ENCODE results near the gene CINP. TPM values are rescaled to one million over a fixed set of nuclear protein-coding genes. Genes with fewer than 3 reads are reported as not detected.
A peak's percentile ranks its signal among the peaks of the same experiment; 100 is the strongest.

CINP gene
- total and polyA plus RNA-seq, 2 of the 13 experiments (the other 11 are each of a cell fraction or from before 2014, with no cell fraction given): 32.8 to 42.8 TPM

DNA sequence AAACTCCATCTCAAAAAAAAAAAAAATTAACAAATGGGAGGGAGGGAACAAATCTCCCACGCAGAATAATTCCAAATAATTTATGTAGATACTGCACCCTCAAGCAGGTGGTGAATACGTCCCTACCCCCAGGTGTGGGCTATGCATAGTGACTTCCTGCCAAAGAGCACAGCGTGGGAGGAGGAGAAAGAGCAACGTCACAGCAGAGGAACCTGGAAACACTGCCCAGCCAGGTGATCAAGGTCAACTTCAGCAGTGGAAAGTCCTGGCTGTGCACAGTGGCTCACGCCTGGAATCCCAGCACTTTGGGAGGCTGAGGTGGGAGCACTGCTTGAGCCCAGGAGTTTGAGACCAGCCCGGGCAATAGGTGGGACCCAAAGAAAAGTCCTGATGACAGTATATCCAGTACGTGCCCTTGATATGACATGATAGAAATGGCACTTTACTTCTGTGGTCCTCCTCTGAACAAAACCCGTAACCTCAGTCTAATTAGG lies 9.5 kb downstream of the CINP start:
- Histone ChIP-seq H3K4me1 (ENCODE audit: insufficient read depth, low read length) (no peaks in the 10 kb centered on the region), H3K36me3 (replicated peaks in 1 of 2; ENCODE audit: control insufficient read depth in 1 of 2, insufficient read depth in 2 of 2, low read length in 2 of 2) (peaks cover 14 to 56% of the 10 kb centered on the region in 2 experiments; a peak in 4 of 5 replicates), H3K4me3 (replicated peaks in 1 of 3; ENCODE audit: insufficient read depth in 1 of 3, low read depth in 2 of 3, low read length in 3 of 3) (no peak overlapping the region), H3K9ac (ENCODE audit: insufficient read depth, low read depth, low read length) (no peak overlapping the region), H4K20me1 (ENCODE audit: insufficient read depth, low read length) (no peaks in the 10 kb centered on the region), H3K27me3 (ENCODE audit: control insufficient read depth in 1 of 2, insufficient read depth in 2 of 2, low read length in 2 of 2) (no peaks in the 10 kb centered on the region), H2AFZ (ENCODE audit: low read length) (no peak overlapping the region), H3K79me2 (ENCODE audit: insufficient read depth, low read length) (no peaks in the 10 kb centered on the region), H3K27ac (ENCODE audit: extremely low read length, insufficient read depth, low read length) (no peak overlapping the region), H3K9me3 (ENCODE audit: low read length) (no peaks in the 10 kb centered on the region), H3K4me2 (ENCODE audit: low read depth, low read length) (no peak overlapping the region)
- BruUV-seq (replicated peaks): no TSS peak
- ChIA-PET CTCF (ENCODE audit: low intra/inter-chr PET ratio, low total read pairs) (no interaction called here), POLR2A (interaction anchor here (1.3 kb wide), 1 partner anchor 9 kb away, joined by 3 read pairs; the partner anchor contains the start of genes CINP and TECPR2)
- TF ChIP-seq ZNF550 (CRISPR knock-in tag; IDR thresholded peaks at IDR 0.05; ENCODE audit: borderline replicate concordance) (no peak), HNRNPL (IDR thresholded peaks at IDR 0.05; ENCODE audit: low read depth, low read length) (no peak), ZNF263 (CRISPR knock-in tag; IDR thresholded peaks at IDR 0.05) (peak; percentile 95), NFKBIZ (CRISPR knock-in tag; IDR thresholded peaks at IDR 0.05) (no peak), HCFC1 (IDR thresholded peaks at IDR 0.05; ENCODE audit: low read depth, low read length) (no peak), TAF1 (CRISPR knock-in tag; IDR thresholded peaks at IDR 0.05) (no peak), ZBTB38 (CRISPR knock-in tag; IDR thresholded peaks at IDR 0.05) (no peak), JUNB (CRISPR knock-in tag; IDR thresholded peaks at IDR 0.05; ENCODE audit: borderline replicate concordance) (no peak)
- 85% methylated on average over 8 of the region's 8 CpGs for WGBS (ENCODE audit: low lambda C conversion rate)
- in situ Hi-C loops (cut with HindIII; ENCODE audit: extremely low pct_ligation_motif_present, low pct_unique_long_range_greater_than_20kb) (no loop called here), intact Hi-C loops (cut with micrococcal nuclease; ENCODE audit: unreplicated experiment) (no loop called here)
- FAIRE-seq (no peak), ATAC-seq (no peak), DNase-seq (ENCODE audit: low spot score) (no peak)

DNA sequence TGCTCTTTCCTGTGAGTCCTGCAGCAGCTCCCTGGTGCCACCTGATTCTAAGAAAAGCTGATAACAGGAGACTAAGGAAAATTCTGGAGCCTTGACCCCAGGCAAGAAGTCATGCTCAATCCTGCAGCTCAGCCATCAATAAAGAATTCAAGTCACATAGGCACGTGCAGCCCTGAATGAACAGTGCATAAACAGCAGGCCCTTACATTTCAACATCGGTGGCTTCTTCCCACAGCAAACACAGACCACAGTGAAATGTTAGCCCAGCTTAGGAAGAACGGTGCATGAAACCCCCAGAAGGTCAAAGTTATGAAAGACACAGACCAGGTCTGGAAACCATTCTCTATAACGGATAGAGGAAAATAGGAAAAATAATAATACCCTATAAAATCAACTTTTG lies 10.5 kb downstream of the CINP start:
- in situ Hi-C loops (cut with HindIII; ENCODE audit: extremely low pct_ligation_motif_present, low pct_unique_long_range_greater_than_20kb) (no loop called here), intact Hi-C loops (cut with micrococcal nuclease; ENCODE audit: unreplicated experiment) (no loop called here)
- H3K4me3 ChIP-seq (replicated peaks in 1 of 3; ENCODE audit: insufficient read depth in 1 of 3, low read depth in 2 of 3, low read length in 3 of 3): no peak overlapping the region
- no peaks in the 10 kb centered on the region for H3K9me3 ChIP-seq (ENCODE audit: low read length)
- FAIRE-seq: no peak
- WGBS (ENCODE audit: low lambda C conversion rate): 99% methylated on average over 4 of the region's 4 CpGs
- TF ChIP-seq, protein P1, sequence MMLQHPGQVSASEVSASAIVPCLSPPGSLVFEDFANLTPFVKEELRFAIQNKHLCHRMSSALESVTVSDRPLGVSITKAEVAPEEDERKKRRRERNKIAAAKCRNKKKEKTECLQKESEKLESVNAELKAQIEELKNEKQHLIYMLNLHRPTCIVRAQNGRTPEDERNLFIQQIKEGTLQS (CRISPR knock-in tag; IDR thresholded peaks at IDR 0.05): no peak
- TF ChIP-seq, protein P2, sequence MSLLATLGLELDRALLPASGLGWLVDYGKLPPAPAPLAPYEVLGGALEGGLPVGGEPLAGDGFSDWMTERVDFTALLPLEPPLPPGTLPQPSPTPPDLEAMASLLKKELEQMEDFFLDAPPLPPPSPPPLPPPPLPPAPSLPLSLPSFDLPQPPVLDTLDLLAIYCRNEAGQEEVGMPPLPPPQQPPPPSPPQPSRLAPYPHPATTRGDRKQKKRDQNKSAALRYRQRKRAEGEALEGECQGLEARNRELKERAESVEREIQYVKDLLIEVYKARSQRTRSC (CRISPR knock-in tag; IDR thresholded peaks at IDR 0.05; ENCODE audit: low read depth): no peak
- TF ChIP-seq, protein P3, sequence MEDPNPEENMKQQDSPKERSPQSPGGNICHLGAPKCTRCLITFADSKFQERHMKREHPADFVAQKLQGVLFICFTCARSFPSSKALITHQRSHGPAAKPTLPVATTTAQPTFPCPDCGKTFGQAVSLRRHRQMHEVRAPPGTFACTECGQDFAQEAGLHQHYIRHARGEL (CRISPR knock-in tag; IDR thresholded peaks at IDR 0.05): no peak
- no peak for TF ChIP-seq HNF4G (IDR thresholded peaks at IDR 0.05; ENCODE audit: borderline replicate concordance, low read depth, low read length)
- TF ChIP-seq HNF4G (CRISPR knock-in tag; IDR thresholded peaks at IDR 0.05; ENCODE audit: borderline replicate concordance, low read depth): no peak
- no peak for TF ChIP-seq ZNF879 (CRISPR knock-in tag; IDR thresholded peaks at IDR 0.05)
- no peak for TF ChIP-seq TOPORS (CRISPR knock-in tag; IDR thresholded peaks at IDR 0.05)
- TF ChIP-seq PLRG1 (conservative IDR thresholded peaks at IDR 0.05): no peak
- no peak for ATAC-seq
- ChIA-PET POLR2A (no interaction called here), CTCF (ENCODE audit: low intra/inter-chr PET ratio, low total read pairs) (no interaction called here)
- H4K20me1 ChIP-seq (ENCODE audit: insufficient read depth, low read length): no peaks in the 10 kb centered on the region
- peaks cover 14 to 53% of the 10 kb centered on the region in 2 experiments; a peak in 4 of 5 replicates for H3K36me3 ChIP-seq (replicated peaks in 1 of 2; ENCODE audit: control insufficient read depth in 1 of 2, insufficient read depth in 2 of 2, low read length in 2 of 2)
- no peak overlapping the region for H3K9ac ChIP-seq (ENCODE audit: insufficient read depth, low read depth, low read length)
- no peak overlapping the region for H3K27ac ChIP-seq (ENCODE audit: extremely low read length, insufficient read depth, low read length)
- BruUV-seq (replicated peaks): no TSS peak
- no peaks in the 10 kb centered on the region for H3K79me2 ChIP-seq (ENCODE audit: insufficient read depth, low read length)
- no peak overlapping the region for H3K4me2 ChIP-seq (ENCODE audit: low read depth, low read length)
- H3K27me3 ChIP-seq (ENCODE audit: control insufficient read depth in 1 of 2, insufficient read depth in 2 of 2, low read length in 2 of 2): no peaks in the 10 kb centered on the region
- H3K4me1 ChIP-seq (ENCODE audit: insufficient read depth, low read length): no peaks in the 10 kb centered on the region
- DNase-seq (ENCODE audit: low spot score): no peak
- H2AFZ ChIP-seq (ENCODE audit: low read length): no peak overlapping the region
